B cell (primary cell): ENCODE measurements around the gene C17orf114.

Source experiments
- ATAC-seq: fragments of 200-7000 bp; cut with Tn5 transposase; one replicate; pipeline ENCODE4 v1.10.0; 2021; ENCODE audit warnings: low read depth, mild to moderate bottlenecking, moderate number of reproducible peaks, moderate library complexity
- CTCF ChIA-PET: fragments of 350-600 bp; sonication (Branson Sonifier 250); formaldehyde crosslinking; loops from one replicate; lab custom pipeline; 2021; ENCODE audit warnings: antibody characterized with exemption, inconsistent platforms; lab: Charles Lee
- POLR2A ChIA-PET: fragments of 350-600 bp; sonication (Branson Sonifier 250); formaldehyde crosslinking; loops from one replicate; lab custom pipeline; 2021; ENCODE audit warnings: antibody characterized with exemption; lab: Charles Lee
- DNase-seq: peaks from one replicate; pipeline ENCODE4 v3.0.0; 2013
- H2AFZ ChIP-seq: 2 replicates; pipeline ENCODE4 v1.6.1; 2012; ENCODE audit warnings: mild to moderate bottlenecking, low read depth, low read length; ENCODE audit not compliant: insufficient read depth, poor library complexity, severe bottlenecking
- H3K27ac ChIP-seq, 2 donors: 1 replicate in 1 of 2; 2 replicates in 1 of 2; pipeline ENCODE4 v1.5.1; 2012 to 2013; ENCODE audit warnings: low read length in 2 of 2, mild to moderate bottlenecking in 2 of 2, moderate library complexity in 1 of 2
- H3K27me3 ChIP-seq, 4 experiments: fragments of 200-600 bp in 1 of 4; sonication (generic) in 1 of 4; replicated peaks in 1 of 4; 1 replicate in 2 of 4; 2 replicates in 2 of 4; pipeline versions ENCODE4 v1.6.1 to v1.7.0; 2013 to 2016; ENCODE audit warnings: low read length in 3 of 4, mild to moderate bottlenecking in 2 of 4, mixed read lengths in 1 of 4, moderate library complexity in 1 of 4; ENCODE audit not compliant: insufficient read depth in 4 of 4, control insufficient read depth in 3 of 4; ENCODE audit errors: control extremely low read depth in 1 of 4
- H3K36me3 ChIP-seq, 2 experiments: replicated peaks in 1 of 2; 1 replicate in 1 of 2; 2 replicates in 1 of 2; pipeline versions ENCODE4 v1.6.1 to v1.7.1; 2013; ENCODE audit warnings: low read length in 1 of 2; ENCODE audit not compliant: insufficient read depth in 2 of 2, control insufficient read depth in 1 of 2; ENCODE audit errors: control extremely low read depth in 1 of 2, extremely low read depth in 1 of 2
- H3K4me1 ChIP-seq, 2 donors: fragments of 200-600 bp in 1 of 2; sonication (generic) in 1 of 2; 1 replicate in 1 of 2; 2 replicates in 1 of 2; pipeline versions ENCODE4 v1.5.1 to v1.6.1; 2013 to 2017; ENCODE audit warnings: low read length in 2 of 2; ENCODE audit not compliant: control insufficient read depth in 2 of 2, insufficient read depth in 2 of 2
- H3K4me2 ChIP-seq: replicated peaks from 2 replicates; pipeline ENCODE3; 2012; ENCODE audit warnings: mild to moderate bottlenecking, low read depth, low read length; ENCODE audit not compliant: poor library complexity, severe bottlenecking
- H3K4me3 ChIP-seq, 5 experiments: fragments of 200-600 bp in 1 of 5; sonication (generic) in 1 of 5; 1 replicate in 3 of 5; 2 replicates in 2 of 5; pipeline versions ENCODE4 v1.5.1 to v1.7.0; 2011 to 2016; ENCODE audit warnings: low read length in 4 of 5, mild to moderate bottlenecking in 4 of 5, low read depth in 2 of 5, control low read depth in 1 of 5, moderate library complexity in 1 of 5; ENCODE audit not compliant: insufficient read depth in 1 of 5; ENCODE audit errors: control extremely low read depth in 1 of 5, extremely low read depth in 1 of 5
- H3K79me2 ChIP-seq: fragments of 200-600 bp; sonication (generic); one replicate; pipeline ENCODE4 v1.6.0; 2016; ENCODE audit warnings: low read length; ENCODE audit not compliant: control insufficient read depth, insufficient read depth
- H3K9ac ChIP-seq: fragments of 200-600 bp; sonication (generic); 2 replicates; pipeline ENCODE4 v1.6.1; 2017; ENCODE audit warnings: mild to moderate bottlenecking, low read length, moderate library complexity
- H3K9me3 ChIP-seq, 3 donors: one replicate each; pipeline versions ENCODE4 v1.6.1 to v1.7.1; 2013; ENCODE audit warnings: low read length in 2 of 3; ENCODE audit not compliant: control insufficient read depth in 2 of 3, insufficient read depth in 1 of 3; ENCODE audit errors: control extremely low read depth in 1 of 3
- H4K20me1 ChIP-seq: 2 replicates; pipeline ENCODE4 v1.6.0; 2012; ENCODE audit warnings: mild to moderate bottlenecking, low read length; ENCODE audit not compliant: insufficient read depth, control insufficient read depth, poor library complexity, severe bottlenecking
- H3K27ac Mint-ChIP-seq: one replicate; pipeline ENCODE4 v1.8.0; 2021; ENCODE audit warnings: mixed read lengths
- H3K27me3 Mint-ChIP-seq: one replicate; pipeline ENCODE4 v1.8.0; 2021; ENCODE audit warnings: mixed read lengths
- H3K4me1 Mint-ChIP-seq: one replicate; pipeline ENCODE4 v1.8.0; 2021; ENCODE audit warnings: mixed read lengths
- H3K4me3 Mint-ChIP-seq: one replicate; pipeline ENCODE4 v1.8.0; 2021; ENCODE audit warnings: mixed read lengths
- H3K9me3 Mint-ChIP-seq: one replicate; pipeline ENCODE4 v1.8.0; 2022; ENCODE audit warnings: mixed read lengths; ENCODE audit not compliant: insufficient read depth
- EZH2 ChIP-seq: IDR thresholded peaks from 2 replicates; pipeline ENCODE4 v1.6.1; 2012; ENCODE audit warnings: borderline replicate concordance, low read depth, mild to moderate bottlenecking, moderate library complexity, low read length; ENCODE audit not compliant: insufficient read depth, poor library complexity, severe bottlenecking
- WGBS: methylation state at CpG from one replicate; pipeline ENCODE4 v1.1.5; 2013; ENCODE audit warnings: missing lambda C conversion rate; ENCODE audit not compliant: insufficient coverage; 5-methylcytosine and 5-hydroxymethylcytosine counted together
- intact Hi-C: fragments of 100-400 bp; cut with micrococcal nuclease; formaldehyde crosslinking; loops from one replicate; pipeline ENCODE4 v1.10.0; 2022
- TF ChIP-seq, protein P1 (sequence below): fragments of 200-600 bp; IDR thresholded peaks from one replicate; pipeline ENCODE4 v1.8.0; 2022; ENCODE audit warnings: antibody characterized with exemption, mild to moderate bottlenecking

Gene C17orf114

DNA sequence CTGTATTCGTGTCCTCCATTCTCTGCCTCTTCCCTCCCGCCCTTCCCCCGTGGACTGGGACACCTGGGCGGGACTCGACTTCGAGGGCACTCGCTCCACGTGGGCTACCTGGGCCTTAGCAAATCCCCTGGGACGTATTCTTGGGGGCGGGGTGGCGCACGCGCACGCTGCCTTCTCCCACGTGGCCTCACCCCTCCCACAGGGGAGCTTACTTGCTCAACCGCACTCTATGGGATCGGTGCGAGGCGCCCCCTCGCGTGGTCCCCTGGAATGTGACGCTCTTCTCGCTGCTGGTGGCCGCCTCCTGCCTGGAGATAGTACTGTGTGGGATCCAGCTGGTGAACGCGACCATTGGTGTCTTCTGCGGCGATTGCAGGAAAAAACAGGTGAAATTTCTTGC, 19.5 kb downstream of the C17orf114 start:
- no peak overlapping the region for H3K4me3 ChIP-seq
- H3K4me3 Mint-ChIP-seq = no peak overlapping the region
- no peak for ATAC-seq
- H3K27me3 ChIP-seq = peaks cover 0 to 57% (median 33%) of the 10 kb centered on the region in 4 experiments
- H3K4me1 ChIP-seq = peaks cover 16 to 18% of the 10 kb centered on the region in 2 donors
- 40% methylated on average over 27 of the region's 28 CpGs for WGBS
- intact Hi-C loops = no loop called here
- no peak overlapping the region for H2AFZ ChIP-seq
- POLR2A ChIA-PET = no interaction called here
- H3K9me3 ChIP-seq = peaks cover 0 to 21% (median 0%) of the 10 kb centered on the region in 3 donors
- H3K27ac Mint-ChIP-seq = no peak overlapping the region
- H3K9me3 Mint-ChIP-seq = no peaks in the 10 kb centered on the region
- no peak overlapping the region for H3K9ac ChIP-seq
- H3K36me3 ChIP-seq = no peaks in the 10 kb centered on the region
- TF ChIP-seq EZH2 = no peak
- TF ChIP-seq, protein P1, sequence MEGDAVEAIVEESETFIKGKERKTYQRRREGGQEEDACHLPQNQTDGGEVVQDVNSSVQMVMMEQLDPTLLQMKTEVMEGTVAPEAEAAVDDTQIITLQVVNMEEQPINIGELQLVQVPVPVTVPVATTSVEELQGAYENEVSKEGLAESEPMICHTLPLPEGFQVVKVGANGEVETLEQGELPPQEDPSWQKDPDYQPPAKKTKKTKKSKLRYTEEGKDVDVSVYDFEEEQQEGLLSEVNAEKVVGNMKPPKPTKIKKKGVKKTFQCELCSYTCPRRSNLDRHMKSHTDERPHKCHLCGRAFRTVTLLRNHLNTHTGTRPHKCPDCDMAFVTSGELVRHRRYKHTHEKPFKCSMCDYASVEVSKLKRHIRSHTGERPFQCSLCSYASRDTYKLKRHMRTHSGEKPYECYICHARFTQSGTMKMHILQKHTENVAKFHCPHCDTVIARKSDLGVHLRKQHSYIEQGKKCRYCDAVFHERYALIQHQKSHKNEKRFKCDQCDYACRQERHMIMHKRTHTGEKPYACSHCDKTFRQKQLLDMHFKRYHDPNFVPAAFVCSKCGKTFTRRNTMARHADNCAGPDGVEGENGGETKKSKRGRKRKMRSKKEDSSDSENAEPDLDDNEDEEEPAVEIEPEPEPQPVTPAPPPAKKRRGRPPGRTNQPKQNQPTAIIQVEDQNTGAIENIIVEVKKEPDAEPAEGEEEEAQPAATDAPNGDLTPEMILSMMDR = no peak
- peaks cover 51% of the 10 kb centered on the region for H3K27me3 Mint-ChIP-seq
- no peak for DNase-seq
- H4K20me1 ChIP-seq = no peaks in the 10 kb centered on the region
- CTCF ChIA-PET = interaction anchor here (1.2 kb wide), 1 partner anchor 51 kb away, joined by 4 read pairs; no protein-coding TSS in a partner anchor
- no peaks in the 10 kb centered on the region for H3K79me2 ChIP-seq
- peaks cover 17% of the 10 kb centered on the region for H3K4me1 Mint-ChIP-seq
- no peak overlapping the region for H3K4me2 ChIP-seq
- no peak overlapping the region for H3K27ac ChIP-seq

DNA sequence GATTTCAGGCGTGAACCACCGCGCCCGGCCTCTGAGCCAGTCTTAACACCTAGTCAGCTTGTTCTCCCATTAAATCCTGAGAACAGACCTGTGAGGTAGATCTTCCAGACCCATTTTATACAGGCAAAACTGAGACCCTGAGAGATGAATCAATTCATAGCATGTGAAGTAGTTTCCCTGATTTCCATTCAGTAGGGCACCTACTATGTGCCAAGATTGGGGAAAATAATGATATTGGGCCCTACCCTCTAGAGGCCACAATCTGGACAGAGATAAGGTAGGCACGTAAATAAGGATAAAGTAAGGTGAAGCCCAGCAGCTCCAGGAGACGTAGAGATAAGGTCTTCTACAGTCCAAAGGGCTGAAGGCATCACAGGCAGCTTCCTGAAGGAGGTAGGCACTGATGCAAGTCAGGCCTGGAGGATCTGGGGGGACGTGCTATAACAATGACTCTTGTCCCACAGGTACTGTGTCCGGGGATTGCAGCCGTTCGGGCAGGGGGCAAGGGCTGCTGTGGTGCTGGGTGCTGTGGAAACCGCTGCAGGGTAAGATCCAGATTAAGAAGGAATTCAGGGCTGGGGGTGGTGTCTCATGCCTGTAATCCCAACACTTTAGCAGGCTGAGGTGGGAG, 21.7 kb downstream of the C17orf114 start:
- 91% methylated on average over 11 of the region's 11 CpGs for WGBS

More for the DNA sequence above, 21.7 kb downstream of the C17orf114 start:
- ChIA-PET CTCF (no interaction called here), POLR2A (no interaction called here)
- ATAC-seq = no peak
- TF ChIP-seq EZH2 = no peak
- TF ChIP-seq, protein P1 = no peak
- DNase-seq = no peak
- Histone ChIP-seq H3K4me3 (no peak overlapping the region), H3K79me2 (no peaks in the 10 kb centered on the region), H2AFZ (no peak overlapping the region), H3K27ac (no peak overlapping the region), H3K4me2 (no peak overlapping the region), H3K4me1 (peaks cover 3 to 5% of the 10 kb centered on the region in 2 donors), H3K9me3 (peaks cover 0 to 9% (median 0%) of the 10 kb centered on the region in 3 donors), H4K20me1 (no peaks in the 10 kb centered on the region), H3K27me3 (peaks cover 0 to 36% (median 20%) of the 10 kb centered on the region in 4 experiments), H3K36me3 (no peaks in the 10 kb centered on the region), H3K9ac (no peak overlapping the region)
- Mint-ChIP-seq H3K27ac (no peak overlapping the region), H3K4me3 (no peak overlapping the region), H3K4me1 (peaks cover 4% of the 10 kb centered on the region), H3K9me3 (no peaks in the 10 kb centered on the region), H3K27me3 (peaks cover 34% of the 10 kb centered on the region)
- intact Hi-C loops = no loop called here
